H1 (cell line): ENCODE results near the gene CIAO2B. TPM values are rescaled to one million over a fixed set of nuclear protein-coding genes. Genes with fewer than 3 reads are reported as not detected.

Source experiments
- CTCF ChIA-PET: fragments of 300-600 bp; sonication (Branson Sonifier 250); formaldehyde crosslinking; loops from one replicate; lab custom pipeline; 2021; ENCODE audit not compliant: partially characterized antibody; lab: Charles Lee
- POLR2A ChIA-PET: fragments of 300-600 bp; sonication (Branson Sonifier 250); formaldehyde crosslinking; loops from one replicate; lab custom pipeline; 2021; ENCODE audit warnings: inconsistent platforms; ENCODE audit not compliant: partially characterized antibody; lab: Charles Lee
- DNase-seq, 2 experiments: peaks; one replicate each; pipeline versions ENCODE4 v3.0.0 to v3.0.0-alpha.2; 2010 to 2022; ENCODE audit warnings: low spot score in 2 of 2, low read depth in 1 of 2, mixed read lengths in 1 of 2
- FAIRE-seq: peaks from 2 replicates; lab custom pipeline; 2011; peaks lifted over from hg19 to GRCh38; lab: Jason Lieb, UNC
- H2AFZ ChIP-seq: 2 replicates; pipeline ENCODE4 v1.8.1; 2012; ENCODE audit warnings: low read length, inconsistent platforms
- H2AK5ac ChIP-seq: 2 replicates; pipeline ENCODE4 v1.6.1; 2013; ENCODE audit warnings: low read depth, low read length
- H2BK120ac ChIP-seq: replicated peaks from 2 replicates; pipeline ENCODE3; 2013; ENCODE audit warnings: low read depth, low read length, inconsistent platforms
- H2BK12ac ChIP-seq: 2 replicates; pipeline ENCODE4 v1.6.1; 2013; ENCODE audit warnings: low read depth, low read length
- H2BK15ac ChIP-seq: 2 replicates; pipeline ENCODE4 v1.6.1; 2013; ENCODE audit warnings: low read length
- H2BK20ac ChIP-seq: 2 replicates; pipeline ENCODE4 v1.6.1; 2013; ENCODE audit warnings: low read length
- H2BK5ac ChIP-seq: 2 replicates; pipeline ENCODE4 v1.6.1; 2013; ENCODE audit warnings: low read depth, low read length
- H3K14ac ChIP-seq: 2 replicates; pipeline ENCODE4 v1.6.1; 2013; ENCODE audit warnings: inconsistent platforms; ENCODE audit not compliant: insufficient read length
- H3K18ac ChIP-seq: 2 replicates; pipeline ENCODE4 v1.6.1; 2013; ENCODE audit warnings: low read length; ENCODE audit errors: extremely low read depth
- H3K23ac ChIP-seq: 2 replicates; pipeline ENCODE4 v1.6.1; 2013; ENCODE audit warnings: inconsistent platforms; ENCODE audit not compliant: insufficient read length
- H3K23me2 ChIP-seq: 2 replicates; pipeline ENCODE4 v1.6.1; 2013; ENCODE audit warnings: low read depth, low read length
- H3K27ac ChIP-seq: 2 replicates; pipeline ENCODE4 v1.6.1; 2011; ENCODE audit warnings: low read depth, low read length, inconsistent platforms
- H3K27me3 ChIP-seq, 4 experiments: replicated peaks in 1 of 4; 1 replicate in 1 of 4; 2 replicates in 3 of 4; pipeline versions ENCODE4 v1.6.1 to v1.8.1; 2011 to 2013; ENCODE audit warnings: low read length in 3 of 4, mild to moderate bottlenecking in 3 of 4, inconsistent platforms in 2 of 4, mixed read lengths in 2 of 4, moderate library complexity in 1 of 4; ENCODE audit not compliant: control insufficient read depth in 3 of 4, insufficient read depth in 3 of 4; ENCODE audit errors: extremely low read depth in 1 of 4
- H3K36me3 ChIP-seq, 4 experiments: 2 replicates each; pipeline versions ENCODE4 v1.6.1 to v1.8.1; 2011 to 2013; ENCODE audit warnings: mild to moderate bottlenecking in 4 of 4, low read length in 3 of 4, moderate library complexity in 2 of 4, control low read depth in 1 of 4, inconsistent platforms in 1 of 4; ENCODE audit not compliant: insufficient read depth in 4 of 4, control insufficient read depth in 2 of 4
- H3K4ac ChIP-seq: replicated peaks from 2 replicates; pipeline ENCODE3; 2013; ENCODE audit warnings: low read length, low read depth, mixed read lengths, inconsistent platforms; ENCODE audit not compliant: insufficient read length
- H3K4me1 ChIP-seq, 4 experiments: replicated peaks in 1 of 4; 1 replicate in 1 of 4; 2 replicates in 3 of 4; pipeline versions ENCODE4 v1.6.1 to v1.8.1; 2011 to 2013; ENCODE audit warnings: low read length in 3 of 4, inconsistent platforms in 2 of 4, mixed read lengths in 1 of 4; ENCODE audit not compliant: insufficient read depth in 4 of 4, control insufficient read depth in 3 of 4
- H3K4me2 ChIP-seq, 2 experiments: 2 replicates each; pipeline versions ENCODE4 v1.6.1 to v1.8.1; 2011 to 2013; ENCODE audit warnings: low read depth in 2 of 2, low read length in 2 of 2, control low read depth in 1 of 2, inconsistent platforms in 1 of 2, mild to moderate bottlenecking in 1 of 2; ENCODE audit not compliant: insufficient read depth in 1 of 2
- H3K4me3 ChIP-seq, 4 experiments: fragments of 200-600, 300-600 bp in 1 of 4; sonication (generic), shearing (Covaris generic), sonication (Bioruptor Twin) in 1 of 4; 2 replicates each; pipeline versions ENCODE4 v1.5.1 to v1.8.1; 2011 to 2016; ENCODE audit warnings: low read length in 4 of 4, low read depth in 3 of 4, control low read depth in 2 of 4, inconsistent platforms in 2 of 4, mild to moderate bottlenecking in 2 of 4, mixed read lengths in 1 of 4, moderate library complexity in 1 of 4; ENCODE audit not compliant: insufficient read depth in 2 of 4; ENCODE audit errors: extremely low read depth in 1 of 4
- H3K56ac ChIP-seq: replicated peaks from 2 replicates; pipeline ENCODE3; 2013; ENCODE audit warnings: low read depth, mild to moderate bottlenecking, mixed read lengths, low read length, inconsistent platforms; ENCODE audit not compliant: insufficient read length
- H3K79me1 ChIP-seq: 2 replicates; pipeline ENCODE4 v1.6.1; 2013; ENCODE audit warnings: low read depth, low read length, control low read depth
- H3K79me2 ChIP-seq, 2 experiments: 2 replicates each; pipeline versions ENCODE4 v1.6.1 to v1.8.1; 2012 to 2013; ENCODE audit warnings: low read length in 2 of 2, mild to moderate bottlenecking in 2 of 2, inconsistent platforms in 1 of 2; ENCODE audit not compliant: insufficient read depth in 2 of 2, control insufficient read depth in 1 of 2
- H3K9ac ChIP-seq, 4 experiments: replicated peaks in 1 of 4; 1 replicate in 1 of 4; 2 replicates in 3 of 4; pipeline versions ENCODE4 v1.6.1 to v1.8.1; 2011 to 2013; ENCODE audit warnings: low read depth in 3 of 4, low read length in 3 of 4, control low read depth in 2 of 4, mild to moderate bottlenecking in 2 of 4, moderate library complexity in 2 of 4, inconsistent platforms in 1 of 4; ENCODE audit errors: extremely low read depth in 1 of 4
- H3K9me3 ChIP-seq, 2 experiments: 2 replicates each; pipeline versions ENCODE4 v1.6.1 to v1.8.1; 2012 to 2013; ENCODE audit warnings: mild to moderate bottlenecking in 2 of 2, moderate library complexity in 2 of 2, control low read depth in 1 of 2, inconsistent platforms in 1 of 2, low read depth in 1 of 2, low read length in 1 of 2, mixed read lengths in 1 of 2; ENCODE audit not compliant: insufficient read depth in 2 of 2
- H4K20me1 ChIP-seq, 2 experiments: replicated peaks in 1 of 2; 2 replicates each; pipeline versions ENCODE3 to v1.8.1; 2011 to 2013; ENCODE audit warnings: inconsistent platforms in 2 of 2, low read length in 2 of 2, mild to moderate bottlenecking in 1 of 2; ENCODE audit not compliant: insufficient read depth in 2 of 2, control insufficient read depth in 1 of 2
- H4K5ac ChIP-seq: 2 replicates; pipeline ENCODE4 v1.6.1; 2013; ENCODE audit warnings: low read length, low read depth, mixed read lengths, inconsistent platforms; ENCODE audit not compliant: insufficient read length
- H4K8ac ChIP-seq: 2 replicates; pipeline ENCODE4 v1.8.0; 2013; ENCODE audit warnings: mild to moderate bottlenecking, moderate library complexity, low read length, inconsistent platforms; ENCODE audit not compliant: insufficient read depth; ENCODE audit errors: extremely low read depth
- H4K91ac ChIP-seq: replicated peaks from 2 replicates; pipeline ENCODE3; 2013; ENCODE audit warnings: low read length, mixed read lengths, inconsistent platforms; ENCODE audit not compliant: insufficient read length
- ASH2L ChIP-seq: fragments of 200-600, 300-600 bp; sonication (generic); IDR thresholded peaks from one replicate; pipeline ENCODE4 v1.7.1; 2017; ENCODE audit warnings: low read length
- CHD2 ChIP-seq: IDR thresholded peaks from 2 replicates; pipeline ENCODE4 v1.6.1; 2012; ENCODE audit warnings: low read length, improper control_type of control experiment
- EZH2 ChIP-seq: fragments of 200-600 bp; sonication (generic); IDR thresholded peaks from 2 replicates; pipeline ENCODE4 v1.7.1; 2012; ENCODE audit warnings: low read depth, mild to moderate bottlenecking, moderate library complexity, low read length, inconsistent platforms; ENCODE audit not compliant: severe bottlenecking
- GTF2F1 ChIP-seq: IDR thresholded peaks from 2 replicates; pipeline ENCODE4 v1.6.1; 2012; ENCODE audit warnings: low read depth, low read length, improper control_type of control experiment, borderline replicate concordance
- KDM1A ChIP-seq: fragments of 200-600, 300-600 bp; sonication (generic); IDR thresholded peaks from 2 replicates; pipeline ENCODE4 v1.7.1; 2016; ENCODE audit warnings: mild to moderate bottlenecking, low read length, borderline replicate concordance
- RFX5 ChIP-seq: IDR thresholded peaks from 2 replicates; pipeline ENCODE4 v1.6.1; 2011; ENCODE audit warnings: low read depth, low read length, improper control_type of control experiment, borderline replicate concordance
- RXRA ChIP-seq: IDR thresholded peaks from 2 replicates; pipeline ENCODE4 v1.6.1; 2011; ENCODE audit warnings: low read depth, mild to moderate bottlenecking, low read length, moderate library complexity; ENCODE audit not compliant: insufficient read depth
- SIX5 ChIP-seq: IDR thresholded peaks from 2 replicates; pipeline ENCODE4 v1.6.1; 2011; ENCODE audit warnings: mild to moderate bottlenecking, low read depth, low read length
- TEAD4 ChIP-seq: IDR thresholded peaks from 2 replicates; pipeline ENCODE4 v1.6.1; 2012; ENCODE audit warnings: low read depth, low read length, inconsistent platforms, mixed read lengths
- USF2 ChIP-seq: IDR thresholded peaks from 2 replicates; pipeline ENCODE4 v1.6.1; 2011; ENCODE audit warnings: low read length, improper control_type of control experiment
- YY1 ChIP-seq: IDR thresholded peaks from 2 replicates; pipeline ENCODE4 v1.6.1; 2011; ENCODE audit warnings: low read depth, mild to moderate bottlenecking, low read length
- ZNF274 ChIP-seq: IDR thresholded peaks from 2 replicates; pipeline ENCODE4 v1.7.0; 2012; ENCODE audit warnings: low read length, borderline replicate concordance; ENCODE audit errors: extremely low read depth
- WGBS, 2 experiments: shearing (Covaris generic) in 1 of 2; methylation state at CpG; one replicate each; pipeline versions ENCODE4 v1.1.6 to v1.1.7; 2013 to 2015; ENCODE audit warnings: low lambda C conversion rate in 2 of 2, mixed read lengths in 2 of 2, inconsistent platforms in 1 of 2, low coverage in 1 of 2, missing lambda C conversion rate in 1 of 2; ENCODE audit not compliant: insufficient replicate concordance in 2 of 2, insufficient coverage in 1 of 2, insufficient read length in 1 of 2; ENCODE audit errors: extremely low coverage in 1 of 2, missing lambda C conversion rate in 1 of 2; 5-methylcytosine and 5-hydroxymethylcytosine counted together
- polyA plus RNA-seq, 7 experiments: library from polyadenylated mRNA; depleted of rRNA in 3 of 7; stranded (reverse) in 5 of 7; unstranded in 2 of 7; fragments of >200 nt in 5 of 7; fragments of 200-250 nt in 2 of 7; gene quantifications; 1 replicate in 5 of 7; 2 replicates in 1 of 7; 4 replicates in 1 of 7; pipeline versions ENCODE4 v1.2.1 to v1.2.3, GENCODE V29; 2011 to 2013; ENCODE audit warnings: missing spikeins in 2 of 7, mixed read lengths in 2 of 7
- total RNA-seq: library from RNA; stranded (reverse); fragmentation: NEBNext Ultra II Directional; extraction: Animal tissue kit (Norgen Biotek cat#: 25700); gene quantifications from 2 replicates; pipeline ENCODE4 v1.2.1, GENCODE V29; 2021
- TF ChIP-seq, protein P1 (sequence below): IDR thresholded peaks from 2 replicates; pipeline ENCODE4 v1.6.1; 2012; ENCODE audit warnings: inconsistent platforms

Gene CIAO2B
- total and polyA plus RNA-seq, 2 of the 8 experiments (the other 6 are each of a cell fraction or from before 2014, with no cell fraction given) = 65.6 to 248 TPM

- CTCF ChIA-PET = interaction anchor here (0.6 to 3.4 kb wide), 39 partner anchors 8 to 316 kb away, joined by 3 to 18 read pairs (median 4); partner anchors contain the start of genes B3GNT9, CES3, ELMO3 and EXOC3L1
- peaks cover 4 to 20% (median 19%) of the 10 kb centered on the region in 4 experiments for H3K27me3 ChIP-seq
- POLR2A ChIA-PET = no interaction called here
- TF ChIP-seq ZNF274 (no peak), YY1 (no peak), GTF2F1 (no peak), RFX5 (no peak), SIX5 (no peak), EZH2 (no peak), RXRA (no peak), TEAD4 (no peak), KDM1A (no peak), USF2 (no peak), ASH2L (no peak), CHD2 (no peak)
- TF ChIP-seq, protein P1, sequence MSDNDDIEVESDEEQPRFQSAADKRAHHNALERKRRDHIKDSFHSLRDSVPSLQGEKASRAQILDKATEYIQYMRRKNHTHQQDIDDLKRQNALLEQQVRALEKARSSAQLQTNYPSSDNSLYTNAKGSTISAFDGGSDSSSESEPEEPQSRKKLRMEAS = no peak
Measured at GRCh38 chr16:66953462-66954096, 19.4 kb upstream of the CIAO2B start.

More at GRCh38 chr16:66953462-66954096, 19.4 kb upstream of the CIAO2B start:
- no peaks in the 10 kb centered on the region for H3K9me3 ChIP-seq
- no peaks in the 10 kb centered on the region; the same call in 1 of the 2 replicates for H3K23me2 ChIP-seq
- H3K56ac ChIP-seq = no peak overlapping the region
- no peak overlapping the region for H3K4ac ChIP-seq
- no peak overlapping the region for H3K23ac ChIP-seq
- H3K27ac ChIP-seq = no peak overlapping the region
- 85% methylated on average over 10 of the region's 10 CpGs; no CpG with 5 or more reads in 1 of the 2 experiments for WGBS, 2 experiments
- H4K5ac ChIP-seq = no peak overlapping the region
- no peaks in the 10 kb centered on the region for H3K36me3 ChIP-seq
- no peak overlapping the region for H4K8ac ChIP-seq
- no peak overlapping the region for H2BK12ac ChIP-seq
- no peaks in the 10 kb centered on the region for H3K4me1 ChIP-seq
- DNase-seq (no peak), FAIRE-seq (no peak)
- H2BK20ac ChIP-seq = no peak overlapping the region
- H2BK15ac ChIP-seq = no peak overlapping the region
- H3K79me1 ChIP-seq = no peaks in the 10 kb centered on the region
- no peak overlapping the region for H3K14ac ChIP-seq
- H2AFZ ChIP-seq = no peak overlapping the region
- no peak overlapping the region for H3K4me2 ChIP-seq
- no peak overlapping the region for H3K18ac ChIP-seq
- H4K91ac ChIP-seq = no peak overlapping the region
- no peak overlapping the region for H3K4me3 ChIP-seq
- no peak overlapping the region for H2BK120ac ChIP-seq
- no peaks in the 10 kb centered on the region for H3K79me2 ChIP-seq
- no peak overlapping the region for H2AK5ac ChIP-seq
- H2BK5ac ChIP-seq = no peak overlapping the region
- no peak overlapping the region for H3K9ac ChIP-seq
- H4K20me1 ChIP-seq = no peaks in the 10 kb centered on the region
